ENCODE data around the gene ABCB6. TPM values are rescaled to one million over a fixed set of nuclear protein-coding genes. Genes with fewer than 3 reads are reported as not detected.

The ABCB6 gene
- total and polyA plus RNA-seq, 5 donors from 2014 or later, result 1.5 to 6.0 (median 1.7) TPM

- peaks cover 6 to 41% (median 18%) of the 10 kb centered on the region in 4 donors for H3K4me1 Mint-ChIP-seq
Measured at GRCh38 chr2:219209236-219210195, 9.2 kb downstream of the ABCB6 start.

GRCh38 chr2:219207884-219208740, 10.6 kb downstream of the ABCB6 start:
- Mint-ChIP-seq H3K9me3 (no peaks in the 10 kb centered on the region), H3K27ac (peak overlapping the region; percentile 79 to 91 (median 81)), H3K36me3 (no peaks in the 10 kb centered on the region), H3K27me3 (peaks cover 4% of the 10 kb centered on the region), H3K4me1 (peaks cover 6 to 41% (median 18%) of the 10 kb centered on the region in 4 donors), H3K4me3 (peak overlapping the region; percentile 78 to 96 (median 94))
- H3K36me3 ChIP-seq (ENCODE audit: control insufficient read depth, insufficient read depth, low read length), result peaks cover 16% of the 10 kb centered on the region
- no peak overlapping the region for H3K27ac ChIP-seq (ENCODE audit: insufficient read depth, low read length, poor library complexity, severe bottlenecking)
- no peak for DNase-seq
- H3K4me1 ChIP-seq (ENCODE audit: control insufficient read depth, insufficient read depth, low read length, poor library complexity, severe bottlenecking), result peaks cover 26% of the 10 kb centered on the region
- H3K4me3 ChIP-seq (ENCODE audit: low read depth, low read length), result peak overlapping the region; percentile 74
- H3K9me3 ChIP-seq (ENCODE audit: control insufficient read depth in 2 of 2, low read length in 2 of 2), result no peaks in the 10 kb centered on the region
- no peak for ATAC-seq (ENCODE audit: low read depth in 2 of 2)
- no peaks in the 10 kb centered on the region for H3K27me3 ChIP-seq (ENCODE audit: control insufficient read depth, insufficient read depth, low read length)

More at GRCh38 chr2:219209236-219210195, 9.2 kb downstream of the ABCB6 start:
- Histone ChIP-seq H3K36me3 (ENCODE audit: control insufficient read depth, insufficient read depth, low read length) (peaks cover 16% of the 10 kb centered on the region), H3K27me3 (ENCODE audit: control insufficient read depth, insufficient read depth, low read length) (no peaks in the 10 kb centered on the region), H3K9me3 (ENCODE audit: control insufficient read depth in 2 of 2, low read length in 2 of 2) (no peaks in the 10 kb centered on the region), H3K4me1 (ENCODE audit: control insufficient read depth, insufficient read depth, low read length, poor library complexity, severe bottlenecking) (peaks cover 26% of the 10 kb centered on the region), H3K27ac (ENCODE audit: insufficient read depth, low read length, poor library complexity, severe bottlenecking) (no peak overlapping the region), H3K4me3 (ENCODE audit: low read depth, low read length) (no peak overlapping the region)
- DNase-seq (no peak), ATAC-seq (ENCODE audit: low read depth in 2 of 2) (no peak)
- H3K27me3 Mint-ChIP-seq, result peaks cover 4% of the 10 kb centered on the region
- peak overlapping the region; percentile 33 to 80 (median 58) for H3K4me3 Mint-ChIP-seq
- H3K36me3 Mint-ChIP-seq, result no peaks in the 10 kb centered on the region
- H3K9me3 Mint-ChIP-seq, result no peaks in the 10 kb centered on the region
- peak overlapping the region in 2 of 3 donors; percentile 71 to 81 for H3K27ac Mint-ChIP-seq

- Mint-ChIP-seq H3K27ac (peak overlapping the region; percentile 43 to 79 (median 65)), H3K4me3 (peak overlapping the region; percentile 93 to 99 (median 96)), H3K4me1 (peaks cover 6 to 41% (median 18%) of the 10 kb centered on the region in 4 donors), H3K9me3 (peaks cover 0 to 2% (median 0%) of the 10 kb centered on the region in 7 donors), H3K36me3 (no peaks in the 10 kb centered on the region), H3K27me3 (peaks cover 4% of the 10 kb centered on the region)
- H3K4me1 ChIP-seq (ENCODE audit: control insufficient read depth, insufficient read depth, low read length, poor library complexity, severe bottlenecking), result peaks cover 26% of the 10 kb centered on the region
- H3K36me3 ChIP-seq (ENCODE audit: control insufficient read depth, insufficient read depth, low read length), result peaks cover 16% of the 10 kb centered on the region
- ATAC-seq (ENCODE audit: low read depth in 2 of 2) (no peak), DNase-seq (no peak)
- peak overlapping the region; percentile 92 for H3K27ac ChIP-seq (ENCODE audit: insufficient read depth, low read length, poor library complexity, severe bottlenecking)
- no peaks in the 10 kb centered on the region for H3K27me3 ChIP-seq (ENCODE audit: control insufficient read depth, insufficient read depth, low read length)
- peak overlapping the region; percentile 74 for H3K4me3 ChIP-seq (ENCODE audit: low read depth, low read length)
- no peaks in the 10 kb centered on the region for H3K9me3 ChIP-seq (ENCODE audit: control insufficient read depth in 2 of 2, low read length in 2 of 2)
Measured at GRCh38 chr2:219207134-219207883, 11.4 kb downstream of the ABCB6 start.

- H3K9me3 Mint-ChIP-seq, result peaks cover 0 to 2% (median 0%) of the 10 kb centered on the region in 7 donors
- Histone ChIP-seq H3K4me1 (ENCODE audit: control insufficient read depth, insufficient read depth, low read length, poor library complexity, severe bottlenecking) (peaks cover 23% of the 10 kb centered on the region), H3K27me3 (ENCODE audit: control insufficient read depth, insufficient read depth, low read length) (no peaks in the 10 kb centered on the region), H3K4me3 (ENCODE audit: low read depth, low read length) (peak within 1 kb of the TSS; percentile 81), H3K27ac (ENCODE audit: insufficient read depth, low read length, poor library complexity, severe bottlenecking) (peak within 1 kb of the TSS; percentile 92), H3K9me3 (ENCODE audit: control insufficient read depth in 2 of 2, low read length in 2 of 2) (no peaks in the 10 kb centered on the region), H3K36me3 (ENCODE audit: control insufficient read depth, insufficient read depth, low read length) (peaks cover 16% of the 10 kb centered on the region)
- peak within 1 kb of the TSS; percentile 79 to 99 (median 96) for H3K27ac Mint-ChIP-seq
- ATAC-seq (ENCODE audit: low read depth in 2 of 2) (peak; percentile 93 to 95), DNase-seq (peak; percentile 94 to 96 (median 95))
- H3K4me3 Mint-ChIP-seq, result peak within 1 kb of the TSS; percentile 93 to 99 (median 96)
- H3K4me1 Mint-ChIP-seq, result peaks cover 6 to 38% (median 17%) of the 10 kb centered on the region in 4 donors
- peaks cover 4% of the 10 kb centered on the region for H3K27me3 Mint-ChIP-seq
- H3K36me3 Mint-ChIP-seq, result no peaks in the 10 kb centered on the region
Measured at GRCh38 chr2:219206328-219207133, 12.2 kb downstream of the ABCB6 start, which contains the start of gene ZFAND2B. Gene ZFAND2B, plus strand, starts transcription at chr2:219206782. Its CDS starts 206 bp downstream, at chr2:219206988.

DNA sequence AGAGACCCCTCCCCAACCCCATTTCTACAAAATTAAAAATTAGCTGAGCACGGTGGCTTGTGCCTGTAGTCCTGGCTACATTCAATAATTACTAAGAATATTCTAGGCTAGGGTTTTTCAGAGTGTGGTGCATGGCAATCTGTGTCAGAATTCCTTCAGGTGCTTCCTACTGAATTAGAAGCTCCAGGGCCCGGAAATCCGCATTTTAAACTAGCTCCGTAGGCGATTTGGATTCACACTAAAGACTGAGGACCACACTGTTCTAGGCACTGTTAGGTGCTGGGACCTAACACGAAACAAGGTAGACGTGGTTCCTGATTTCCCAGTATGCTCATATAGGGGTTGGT, 12.8 kb downstream of the ABCB6 start:
- H3K27me3 Mint-ChIP-seq, result peaks cover 4% of the 10 kb centered on the region
- Histone ChIP-seq H3K9me3 (ENCODE audit: control insufficient read depth in 2 of 2, low read length in 2 of 2) (no peaks in the 10 kb centered on the region), H3K4me3 (ENCODE audit: low read depth, low read length) (peak overlapping the region; percentile 81), H3K36me3 (ENCODE audit: control insufficient read depth, insufficient read depth, low read length) (peaks cover 16% of the 10 kb centered on the region), H3K27me3 (ENCODE audit: control insufficient read depth, insufficient read depth, low read length) (no peaks in the 10 kb centered on the region), H3K4me1 (ENCODE audit: control insufficient read depth, insufficient read depth, low read length, poor library complexity, severe bottlenecking) (peaks cover 19% of the 10 kb centered on the region), H3K27ac (ENCODE audit: insufficient read depth, low read length, poor library complexity, severe bottlenecking) (peak overlapping the region; percentile 92)
- peak overlapping the region; percentile 79 to 99 (median 96) for H3K27ac Mint-ChIP-seq
- peak overlapping the region; percentile 93 to 99 (median 96) for H3K4me3 Mint-ChIP-seq
- ATAC-seq (ENCODE audit: low read depth in 2 of 2) (no peak), DNase-seq (no peak)
- H3K36me3 Mint-ChIP-seq, result no peaks in the 10 kb centered on the region
- peaks cover 6 to 33% (median 14%) of the 10 kb centered on the region in 4 donors for H3K4me1 Mint-ChIP-seq
- peaks cover 0 to 2% (median 0%) of the 10 kb centered on the region in 7 donors for H3K9me3 Mint-ChIP-seq

GRCh38 chr2:219205165-219205538, 13.6 kb downstream of the ABCB6 start:
- H3K4me1 Mint-ChIP-seq, result peaks cover 6 to 36% (median 13%) of the 10 kb centered on the region in 4 donors
- H3K27ac Mint-ChIP-seq, result peak overlapping the region in 1 of 3 donors; percentile 26
- peak overlapping the region in 3 of 4 donors; percentile 77 to 95 (median 93) for H3K4me3 Mint-ChIP-seq
- no peaks in the 10 kb centered on the region for H3K9me3 ChIP-seq (ENCODE audit: control insufficient read depth in 2 of 2, low read length in 2 of 2)
- no peak for ATAC-seq (ENCODE audit: low read depth in 2 of 2)
- H3K36me3 ChIP-seq (ENCODE audit: control insufficient read depth, insufficient read depth, low read length), result peaks cover 16% of the 10 kb centered on the region
- H3K9me3 Mint-ChIP-seq, result peaks cover 0 to 2% (median 0%) of the 10 kb centered on the region in 7 donors
- peaks cover 15% of the 10 kb centered on the region for H3K4me1 ChIP-seq (ENCODE audit: control insufficient read depth, insufficient read depth, low read length, poor library complexity, severe bottlenecking)
- no peaks in the 10 kb centered on the region for H3K36me3 Mint-ChIP-seq
- no peak for DNase-seq
- peaks cover 4% of the 10 kb centered on the region for H3K27me3 Mint-ChIP-seq
- H3K27ac ChIP-seq (ENCODE audit: insufficient read depth, low read length, poor library complexity, severe bottlenecking), result no peak overlapping the region
- H3K27me3 ChIP-seq (ENCODE audit: control insufficient read depth, insufficient read depth, low read length), result no peaks in the 10 kb centered on the region
- no peak overlapping the region for H3K4me3 ChIP-seq (ENCODE audit: low read depth, low read length)

Data from CD4-positive, CD25-positive, alpha-beta regulatory T cell (primary cell).